ENCODE measurements around the gene CGB7.
"Not testable (repeated sequence)": the region's sequence is repeated elsewhere in the genome, so short reads cannot be mapped to it uniquely, and the experiment has no call there.

CGB7 gene

DNA sequence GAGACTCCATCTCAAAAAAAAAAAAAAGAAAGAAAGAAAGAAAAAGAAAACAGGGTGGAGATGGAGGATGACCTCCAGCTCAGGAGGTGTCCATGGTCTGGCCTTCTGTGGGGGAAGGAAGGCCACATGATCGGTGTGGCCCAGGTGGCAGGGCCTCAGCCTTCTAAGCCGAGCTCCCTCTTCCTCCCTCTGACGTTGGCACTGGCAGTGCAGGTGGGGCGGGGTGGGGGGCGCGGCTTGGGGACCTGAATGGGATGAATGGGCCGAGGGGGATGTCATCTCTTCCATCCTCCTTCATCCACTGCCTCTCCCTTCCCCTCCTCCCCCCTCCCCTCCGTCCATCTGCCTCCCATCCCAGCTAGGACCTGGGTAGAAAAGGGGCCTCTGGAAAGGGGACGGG lies 17.8 kb downstream of the CGB7 start:
- DNase-seq: not testable (repeated sequence)

DNA sequence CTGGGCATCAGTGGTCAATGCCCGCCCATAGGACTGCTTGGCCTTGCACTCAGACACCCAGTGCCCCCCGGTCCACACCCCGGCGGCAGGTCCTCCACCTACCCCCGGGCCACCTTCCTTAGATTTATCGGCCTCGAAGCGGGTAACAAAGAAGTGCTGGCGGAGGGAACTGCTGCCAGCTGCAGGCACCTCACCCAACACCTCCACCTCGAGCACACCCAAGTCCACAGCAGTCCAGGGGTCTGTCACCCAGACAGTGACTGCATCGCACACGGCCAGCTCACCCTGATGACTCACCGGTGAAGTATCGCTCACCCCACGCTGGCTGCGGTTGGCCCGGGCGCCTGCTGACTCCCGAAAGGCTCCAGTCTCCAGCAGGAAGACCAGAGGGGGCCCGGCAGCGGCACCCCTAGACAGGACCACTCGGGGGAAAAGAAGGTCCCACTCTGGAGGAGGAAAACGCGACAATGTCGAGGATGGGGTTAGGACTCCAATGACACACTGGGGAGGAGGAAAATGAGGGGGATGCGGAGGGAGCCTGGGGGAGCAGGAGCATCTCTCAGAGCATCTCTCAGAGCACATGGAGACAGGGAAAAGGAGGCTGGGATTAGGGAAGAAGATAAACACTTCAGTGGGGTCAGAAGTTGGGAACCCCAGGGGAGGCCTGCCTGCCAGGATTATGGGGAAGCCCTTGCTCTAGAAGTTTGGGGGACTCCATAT lies 18.8 kb downstream of the CGB7 start:
- DNase-seq: not testable (repeated sequence)

DNA sequence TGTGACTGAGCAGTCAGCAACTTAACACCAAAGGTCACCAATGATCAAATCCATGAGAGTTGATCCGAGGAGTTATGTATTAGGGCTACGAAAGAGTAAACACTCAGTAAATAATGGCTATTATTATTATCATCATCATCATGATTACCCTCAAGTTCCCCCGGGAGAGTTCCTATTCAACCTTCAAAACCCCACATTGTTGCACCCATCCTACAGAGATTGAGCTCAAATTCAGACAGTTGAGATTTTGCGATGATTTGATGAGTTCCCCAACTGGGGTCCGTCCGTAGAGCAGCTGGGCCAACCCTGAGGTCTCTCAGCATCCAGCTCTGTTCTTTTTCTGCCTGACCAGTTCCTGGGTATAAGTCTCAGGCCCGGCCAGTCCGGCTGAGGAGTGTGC lies 19.4 kb downstream of the CGB7 start:
- not testable (repeated sequence) for DNase-seq

DNA sequence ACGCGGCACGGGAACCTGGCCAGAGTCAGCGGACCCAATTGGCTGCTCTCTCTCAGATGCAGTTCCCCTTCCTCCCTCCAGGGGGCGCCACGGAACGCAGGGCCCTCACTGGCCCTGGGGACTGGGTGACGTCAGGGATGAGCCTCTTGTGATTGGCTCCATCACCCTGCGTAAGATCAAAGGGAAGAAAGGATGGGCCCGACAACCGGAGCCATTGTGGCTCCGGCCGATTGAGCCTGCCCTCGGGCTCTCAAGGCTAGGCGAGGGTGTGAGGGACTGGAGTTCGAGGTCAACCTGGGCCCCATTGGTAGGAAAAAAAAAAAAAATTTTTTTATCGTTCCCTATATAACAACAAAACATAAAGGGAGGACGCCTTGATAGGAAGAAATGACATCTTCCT lies 20.7 kb downstream of the CGB7 start, which contains the start of gene CGB1:
CGB1 (minus strand) TSS at position 81 of the 400 bp plus-strand sequence. CDS start 184 bp downstream, outside the sequence.
- DNase-seq: peak in 1 of 4 experiments; percentile 5

DNA sequence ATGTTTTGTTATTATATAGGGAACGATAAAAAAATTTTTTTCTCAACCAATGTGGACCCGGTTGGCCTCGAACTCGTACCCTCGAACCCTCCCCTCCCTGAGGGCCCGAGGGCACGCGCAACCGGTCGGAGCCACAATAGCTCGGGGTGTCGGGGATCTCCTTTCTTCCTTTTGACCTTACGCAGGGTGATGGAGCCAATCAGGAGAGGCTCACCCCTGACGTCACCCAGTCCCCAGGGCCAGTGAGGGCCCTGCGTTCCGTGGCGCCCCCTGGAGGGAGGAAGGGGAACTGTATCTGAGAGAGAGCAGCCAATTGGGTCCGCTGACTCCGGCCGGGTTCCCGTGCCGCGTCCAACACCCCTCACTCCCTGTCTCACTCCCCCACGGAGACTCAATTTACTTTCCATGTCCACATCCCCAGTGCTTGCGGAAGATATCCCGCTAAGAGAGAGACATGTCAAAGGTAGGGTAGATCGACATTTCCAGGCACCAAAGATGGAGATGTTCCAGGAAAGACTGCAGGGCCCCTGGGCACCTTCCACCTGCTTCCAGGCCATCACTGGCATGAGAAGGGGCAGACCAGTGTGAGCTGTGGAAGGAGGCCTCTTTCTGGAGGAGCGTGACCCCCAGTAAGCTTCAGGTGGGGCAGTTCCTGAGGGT lies 25.8 kb downstream of the CGB7 start, which contains the start of gene CGB2:
CGB2 (plus strand) TSS at position 249 of the 660 bp plus-strand sequence; CDS start at position 455, 206 bp downstream.
- peak in 2 of 4 experiments; percentile 35 to 50 for DNase-seq

DNA sequence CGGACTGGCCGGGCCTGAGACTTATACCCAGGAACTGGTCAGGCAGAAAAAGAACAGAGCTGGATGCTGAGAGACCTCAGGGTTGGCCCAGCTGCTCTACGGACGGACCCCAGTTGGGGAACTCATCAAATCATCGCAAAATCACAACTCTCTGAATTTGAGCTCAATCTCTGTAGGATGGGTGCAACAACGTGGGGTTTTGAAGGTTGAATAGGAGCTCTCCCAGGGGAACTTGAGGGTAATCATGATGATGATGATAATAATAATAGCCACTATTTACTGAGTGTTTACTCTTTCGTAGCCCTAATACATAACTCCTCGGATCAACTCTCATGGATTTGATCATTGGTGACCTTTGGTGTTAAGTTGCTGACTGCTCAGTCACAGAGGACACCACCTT lies 27.2 kb downstream of the CGB7 start:
- DNase-seq: not testable (repeated sequence)

DNA sequence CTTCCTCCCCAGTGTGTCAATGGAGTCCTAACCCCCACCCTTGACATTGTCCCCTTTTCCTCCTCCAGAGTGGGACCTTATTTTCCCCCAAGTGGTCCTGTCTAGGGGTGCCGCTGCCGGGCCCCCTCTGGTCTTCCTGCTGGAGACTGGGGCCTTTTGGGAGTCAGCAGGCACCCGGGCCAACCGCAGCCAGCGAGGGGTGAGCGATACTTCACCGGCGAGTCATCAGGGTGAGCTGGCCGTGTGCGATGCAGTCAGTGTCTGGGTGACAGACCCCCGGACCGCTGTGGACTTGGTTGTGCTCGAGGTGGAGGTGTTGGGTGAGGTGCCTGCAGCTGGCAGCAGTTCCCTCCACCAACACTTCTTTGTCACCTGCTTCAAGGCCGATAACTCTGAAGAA lies 27.8 kb downstream of the CGB7 start:
- DNase-seq: not testable (repeated sequence)

DNA sequence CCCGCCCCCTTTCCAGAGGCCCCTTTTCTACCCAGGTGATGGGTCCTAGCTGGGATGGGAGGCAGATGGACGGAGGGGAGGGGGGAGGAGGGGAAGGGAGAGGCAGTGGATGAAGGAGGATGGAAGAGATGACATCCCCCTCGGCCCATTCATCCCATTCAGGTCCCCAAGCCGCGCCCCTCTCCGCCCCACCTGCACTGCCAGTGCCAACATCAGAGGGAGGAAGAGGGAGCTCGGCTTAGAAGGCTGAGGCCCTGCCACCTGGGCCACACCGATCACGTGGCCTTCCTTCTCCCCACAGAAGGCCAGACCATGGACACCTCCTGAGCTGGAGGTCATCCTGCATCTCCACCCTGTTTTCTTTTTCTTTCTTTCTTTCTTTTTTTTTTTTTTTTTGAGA lies 28.9 kb downstream of the CGB7 start:
- not testable (repeated sequence) for DNase-seq

DNA sequence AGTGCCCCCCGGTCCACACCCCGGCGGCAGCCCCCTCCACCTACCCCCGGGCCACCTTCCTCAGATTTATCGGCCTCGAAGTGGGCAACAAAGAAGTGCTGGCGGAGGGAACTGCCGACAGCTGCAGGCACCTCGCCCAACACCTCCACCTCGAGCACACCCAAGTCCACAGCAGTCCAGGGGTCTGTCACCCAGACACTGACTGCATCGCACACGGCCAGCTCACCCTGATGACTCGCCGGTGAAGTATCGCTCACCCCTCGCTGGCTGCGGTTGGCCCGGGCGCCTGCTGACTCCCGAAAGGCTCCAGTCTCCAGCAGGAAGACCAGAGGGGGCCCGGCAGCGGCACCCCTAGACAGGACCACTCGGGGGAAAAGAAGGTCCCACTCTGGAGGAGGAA lies 31.9 kb downstream of the CGB7 start:
- not testable (repeated sequence) for DNase-seq

DNA sequence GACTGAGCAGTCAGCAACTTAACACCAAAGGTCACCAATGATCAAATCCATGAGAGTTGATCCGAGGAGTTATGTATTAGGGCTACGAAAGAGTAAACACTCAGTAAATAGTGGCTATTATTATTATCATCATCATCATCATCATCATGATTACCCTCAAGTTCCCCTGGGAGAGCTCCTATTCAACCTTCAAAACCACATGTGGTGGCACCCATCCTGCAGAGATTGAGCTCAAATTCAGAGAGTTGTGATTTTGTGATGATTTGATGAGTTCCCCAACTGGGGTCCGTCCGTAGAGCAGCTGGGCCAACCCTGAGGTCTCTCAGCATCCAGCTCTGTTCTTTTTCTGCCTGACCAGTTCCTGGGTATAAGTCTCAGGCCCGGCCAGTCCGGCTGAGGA lies 32.5 kb downstream of the CGB7 start:
- not testable (repeated sequence) for DNase-seq

DNA sequence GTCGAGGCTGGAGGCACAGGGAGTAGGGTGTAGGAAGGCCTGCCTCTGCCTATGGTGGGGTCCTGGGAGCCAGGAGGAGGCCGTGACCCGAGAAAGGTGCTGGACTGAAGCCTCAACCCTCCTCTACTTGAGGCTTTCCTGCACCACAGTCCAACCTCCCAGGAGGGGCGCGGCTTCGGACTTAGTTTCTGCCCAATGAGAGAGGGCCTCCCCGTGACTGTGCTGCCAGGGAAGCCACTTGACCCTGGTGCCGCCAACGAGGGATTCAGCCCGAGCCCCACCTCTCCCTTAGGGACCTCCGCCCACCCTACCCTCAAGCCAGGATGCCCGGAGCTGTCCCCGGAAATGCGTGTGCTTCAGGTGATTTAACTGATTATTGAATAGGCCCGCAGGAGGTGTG lies 33.3 kb downstream of the CGB7 start, which contains the start of gene CGB3:
CGB3 (minus strand) TSS at position 101 of the 400 bp plus-strand sequence. CDS start 362 bp downstream, outside the sequence.
- DNase-seq: not testable (repeated sequence)

DNA sequence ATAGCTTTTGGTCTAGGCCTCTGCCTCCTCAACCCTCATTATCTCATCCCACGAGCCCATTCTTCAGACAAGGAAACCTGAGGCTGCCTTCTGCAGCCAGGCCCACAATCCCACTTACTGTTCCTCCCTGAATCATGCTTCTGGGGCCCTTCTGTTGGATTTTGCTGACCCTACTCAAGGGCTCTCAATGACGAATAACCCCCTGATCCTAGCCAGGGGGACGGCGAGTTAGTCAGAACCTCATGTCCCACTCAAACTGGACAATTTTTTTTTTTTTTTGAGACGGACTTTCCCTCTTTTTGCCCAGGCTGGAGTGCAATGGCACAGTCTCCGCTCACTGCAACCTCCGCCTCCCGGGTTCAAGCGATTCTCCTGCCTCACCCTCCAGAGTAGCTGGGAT lies 35.4 kb downstream of the CGB7 start:
- no peak for DNase-seq

DNA sequence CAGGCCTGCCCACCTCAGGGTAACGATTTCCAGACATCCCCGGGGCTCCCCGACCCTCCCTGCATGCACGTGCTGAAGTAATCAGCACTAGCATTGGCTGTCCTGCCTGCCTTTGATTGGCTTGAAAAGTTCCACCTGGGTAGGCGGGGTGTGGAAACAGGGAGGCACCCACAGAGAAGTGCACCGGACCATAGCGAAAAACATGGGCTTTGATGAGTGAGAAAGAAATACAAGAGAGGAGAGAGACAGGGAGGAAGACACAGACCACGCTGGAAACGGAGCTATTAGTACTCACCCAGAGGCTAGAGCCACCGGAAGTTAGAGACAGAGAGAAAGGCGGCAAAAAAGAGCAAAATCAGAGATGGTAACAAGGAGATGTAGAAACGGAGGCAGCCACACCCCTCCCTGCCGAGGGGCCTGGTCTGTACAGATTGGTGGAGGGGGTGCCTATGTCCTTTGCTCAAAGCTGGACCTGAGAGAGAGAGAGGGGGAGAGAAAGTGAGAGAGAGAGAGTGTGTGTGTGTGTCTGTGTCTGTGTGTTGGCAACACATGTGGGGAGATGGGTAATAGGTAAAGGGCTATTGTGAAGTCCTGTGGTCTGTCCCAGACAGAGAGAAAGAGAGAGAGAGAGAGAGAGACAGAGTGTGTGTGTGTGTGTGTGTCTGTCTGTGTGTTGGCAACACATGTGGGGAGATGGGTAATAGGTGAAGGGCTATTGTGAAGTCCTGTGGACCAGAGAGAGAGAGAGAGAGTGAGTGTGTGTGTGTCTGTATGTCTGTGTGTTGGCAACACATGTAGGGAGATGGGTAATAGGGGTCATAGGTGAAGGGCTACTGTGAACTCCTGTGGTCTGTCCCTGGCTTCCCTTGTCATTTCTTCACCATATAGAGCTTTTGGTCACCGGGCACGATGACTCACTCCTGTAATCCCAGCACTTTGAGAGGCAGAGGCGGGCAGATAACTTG lies 36.3 kb downstream of the CGB7 start:
- no peak for DNase-seq

DNA sequence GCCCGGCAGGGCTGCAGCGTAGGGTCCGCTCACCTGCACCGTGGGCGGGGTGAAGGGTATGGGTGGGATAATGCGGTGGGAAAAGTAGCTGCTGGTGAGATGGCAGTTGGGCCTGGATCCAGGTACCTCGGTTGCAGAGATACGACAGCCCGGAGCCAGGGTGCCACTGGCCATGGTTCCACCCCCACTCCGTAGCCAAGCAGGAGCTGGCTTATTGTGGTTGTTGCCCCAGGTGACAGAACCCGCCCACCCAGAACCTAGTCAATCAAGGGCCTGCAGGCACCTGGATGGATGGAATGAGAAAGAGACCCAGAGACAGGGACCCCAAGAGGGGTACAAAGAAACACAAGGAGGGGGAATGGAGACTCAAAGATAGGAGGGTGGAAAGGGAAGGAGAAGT lies 37.2 kb downstream of the CGB7 start:
- no peak for DNase-seq

DNA sequence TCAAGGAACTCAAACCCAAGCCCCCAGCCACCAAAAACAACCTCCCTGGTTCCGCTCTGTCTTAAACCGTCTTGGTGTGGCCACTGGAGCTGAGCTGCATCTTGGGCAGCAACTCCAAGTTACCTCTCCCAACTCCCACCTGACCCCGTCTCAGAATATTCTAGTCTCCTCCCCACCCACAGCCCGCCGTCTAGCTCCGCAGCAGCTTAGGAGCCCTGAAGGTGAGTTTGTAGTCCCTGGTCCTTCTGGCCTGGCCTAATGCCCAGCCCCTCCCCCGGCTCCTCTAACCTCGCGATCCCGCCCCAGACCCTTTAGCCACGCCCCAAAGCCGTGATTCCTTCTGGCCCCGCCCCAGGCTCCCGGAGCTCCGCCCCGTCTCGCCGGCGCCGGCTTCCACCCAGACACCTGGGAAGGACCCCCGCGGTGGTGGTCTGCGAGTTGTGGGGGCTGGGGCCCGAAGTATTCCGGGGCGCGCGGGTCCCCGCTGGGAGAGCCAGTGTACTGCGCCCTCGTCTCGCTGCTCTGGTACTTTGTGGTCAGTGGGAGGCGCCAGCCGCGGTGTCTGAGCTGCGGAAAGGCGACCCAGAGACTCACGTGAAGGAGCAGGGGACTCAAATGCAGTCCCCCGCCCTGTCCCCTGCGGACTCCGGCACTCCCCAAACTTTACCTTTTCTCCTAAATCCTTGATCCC lies 38.2 kb downstream of the CGB7 start:
- DNase-seq: peak in 3 of 4 experiments; percentile 24 to 55 (median 48)

DNA sequence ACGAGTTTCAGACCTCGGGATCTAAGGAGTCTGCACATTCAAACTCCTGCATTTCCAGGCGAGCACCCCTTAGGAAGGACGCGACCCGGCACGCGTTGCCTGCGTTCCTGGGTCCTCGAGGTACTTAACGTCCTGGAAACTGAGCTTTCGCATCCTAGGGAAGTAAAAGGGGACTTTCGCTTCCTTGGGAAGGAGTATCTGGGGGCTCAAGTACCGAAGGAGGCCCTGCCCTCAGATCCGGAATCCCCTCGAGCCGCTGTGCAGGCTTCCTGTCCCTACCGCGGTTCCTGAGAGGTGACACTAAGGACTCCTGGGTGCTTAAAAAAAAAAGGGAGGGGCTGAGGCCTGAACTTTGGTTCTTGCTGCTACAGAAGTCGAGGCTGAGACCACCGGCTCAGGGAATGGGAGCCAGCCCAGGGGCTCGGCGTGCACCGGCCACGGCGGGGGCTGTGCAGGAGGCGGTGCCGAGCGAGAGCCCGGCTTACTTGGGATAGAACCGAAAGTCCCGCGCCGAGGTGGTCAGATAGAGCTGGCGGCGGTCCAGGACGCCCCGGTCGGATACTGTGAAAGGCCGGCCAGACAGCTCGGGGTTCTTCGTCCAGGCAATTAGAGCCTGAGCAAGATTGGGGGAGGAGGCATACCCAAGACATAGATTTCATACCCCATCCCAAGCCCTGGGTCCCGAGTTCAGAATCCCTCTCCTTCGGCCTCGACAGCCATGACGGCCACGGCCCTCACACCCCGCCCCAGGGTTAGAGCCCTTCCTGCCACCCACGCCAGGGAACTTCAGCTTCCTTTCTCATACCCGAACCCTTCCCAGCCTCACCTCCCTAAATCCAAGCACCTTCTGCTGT lies 38.9 kb downstream of the CGB7 start:
- peak in 1 of 4 experiments; percentile 3 for DNase-seq

DNA sequence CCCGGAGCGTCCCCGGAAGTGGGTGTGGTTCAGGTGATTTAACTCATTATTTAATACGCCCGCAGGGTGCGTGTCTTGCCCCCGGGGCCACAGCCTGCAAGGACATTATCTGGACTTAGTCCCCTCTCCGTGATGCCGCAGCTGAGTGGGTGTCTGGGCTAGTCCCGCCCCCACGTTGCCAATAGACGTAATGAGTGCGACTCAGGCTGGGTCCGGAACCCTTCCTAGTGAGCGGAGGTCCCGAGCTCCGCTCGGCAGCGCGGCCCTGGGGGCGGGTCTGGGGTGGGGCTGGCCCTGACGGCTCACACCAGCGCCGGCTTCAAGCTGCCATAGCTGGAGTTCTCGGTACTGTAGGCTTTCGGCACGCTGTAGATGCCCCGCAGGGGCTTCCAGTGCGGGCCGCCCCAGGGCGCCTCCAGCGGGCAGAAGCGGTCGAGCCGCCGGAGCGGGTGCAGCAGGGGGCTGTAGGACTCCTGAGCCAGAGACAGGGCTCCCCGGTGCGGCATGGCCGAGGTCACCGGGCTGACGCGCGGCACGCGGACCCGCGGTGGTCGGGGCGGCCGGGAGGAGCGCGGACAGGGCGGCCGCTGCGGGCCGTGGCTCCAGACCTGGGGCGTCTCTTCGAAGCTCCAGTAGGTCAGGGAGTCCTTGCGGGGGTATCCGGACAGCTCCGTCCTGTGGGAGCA lies 39.7 kb downstream of the CGB7 start:
- DNase-seq: peak in 3 of 4 experiments; percentile 22 to 63 (median 42)

DNA sequence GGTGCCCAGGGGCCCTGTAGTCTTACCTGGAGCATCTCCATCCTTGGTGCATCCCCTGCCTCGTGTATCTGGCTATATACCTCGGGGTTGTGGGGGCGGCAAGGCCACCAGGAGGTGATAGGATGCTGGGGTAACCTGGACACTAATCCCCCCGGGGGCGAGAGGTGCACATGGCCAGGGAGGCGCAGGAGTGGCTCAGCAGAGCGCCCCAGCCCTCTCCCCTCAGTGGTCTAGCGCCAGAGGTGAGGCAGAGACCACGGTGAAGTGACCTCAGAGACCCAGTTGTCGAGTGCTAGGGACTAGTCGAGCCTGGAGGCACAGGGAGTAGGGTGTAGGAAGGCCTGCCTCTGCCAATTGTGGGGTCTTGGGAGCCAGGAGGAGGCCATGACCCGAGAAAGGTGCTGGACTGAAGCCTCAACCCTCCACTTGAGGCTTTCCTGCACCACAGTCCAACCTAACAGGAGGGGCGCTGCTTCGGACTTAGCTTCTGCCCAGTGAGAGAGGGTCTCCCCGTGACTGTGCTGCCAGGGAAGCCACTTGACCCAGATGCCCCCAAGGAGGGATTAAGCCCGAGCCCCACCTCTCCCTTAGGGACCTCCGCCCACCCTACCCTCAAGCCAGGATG lies 40.4 kb downstream of the CGB7 start, which contains the start of gene LHB:
LHB (minus strand) TSS at position 51 of the 625 bp plus-strand sequence; CDS start at position 41, 10 bp downstream.
- DNase-seq: no peak

DNA sequence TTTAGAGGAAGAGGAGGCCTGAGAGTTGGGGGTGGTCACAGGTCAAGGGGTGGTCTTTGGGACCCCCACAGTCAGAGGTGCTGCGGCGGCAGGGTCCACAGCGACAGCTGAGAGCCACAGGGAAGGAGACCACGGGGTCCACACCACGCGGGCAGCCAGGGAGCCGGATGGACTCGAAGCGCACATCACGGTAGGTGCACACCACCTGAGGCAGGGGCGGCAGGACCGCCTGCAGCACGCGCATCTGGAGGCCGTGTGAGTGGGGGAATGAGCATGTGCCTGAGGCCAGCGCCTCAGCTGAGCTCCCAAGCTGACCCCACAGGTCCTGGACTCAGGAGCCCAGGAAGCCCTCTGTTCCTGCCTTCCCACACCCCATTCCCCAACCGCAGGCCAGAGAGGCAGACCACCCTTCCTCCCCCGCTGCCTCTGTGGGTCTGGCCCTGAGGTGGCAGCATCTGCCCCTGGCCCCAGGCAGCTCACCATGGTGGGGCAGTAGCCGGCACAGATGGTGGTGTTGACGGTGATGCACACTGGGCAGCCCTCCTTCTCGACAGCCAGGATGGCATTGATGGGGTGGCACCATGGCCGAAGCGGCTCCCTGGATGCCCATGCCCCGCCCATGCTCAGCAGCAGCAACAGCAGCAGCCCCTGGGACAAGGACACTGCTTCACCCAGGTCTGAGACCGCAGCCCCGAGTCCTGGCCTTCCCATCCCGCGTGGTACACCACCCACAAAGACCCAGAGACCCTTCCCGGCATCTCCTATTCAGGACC lies 41.3 kb downstream of the CGB7 start:
- no peak for DNase-seq
